ENCODE measurements around the gene KLF12. TPM values are rescaled to one million over a fixed set of nuclear protein-coding genes. Genes with fewer than 3 reads are reported as not detected.

The KLF12 gene
- total and polyA plus RNA-seq, 9 of the 15 experiments (the other 6 are each of a cell fraction or from before 2014, with no cell fraction given): under 0.01 to 0.07 (median 0.05) TPM; not detected in 3

- Histone ChIP-seq H3K27me3 (ENCODE audit: control insufficient read depth in 2 of 2, insufficient read depth in 2 of 2, low read length in 2 of 2) (no peaks in the 10 kb centered on the region), H3K79me2 (ENCODE audit: control insufficient read depth, insufficient read depth, low read length) (no peaks in the 10 kb centered on the region), H3K4me2 (ENCODE audit: insufficient read depth, low read length) (no peak overlapping the region), H3K4me3 (no peak overlapping the region), H4K20me1 (replicated peaks; ENCODE audit: control insufficient read depth, insufficient read depth, low read length) (no peaks in the 10 kb centered on the region), H3K9me1 (ENCODE audit: control insufficient read depth, insufficient read depth, low read length) (no peaks in the 10 kb centered on the region), H3K27ac (ENCODE audit: extremely low read depth, low read depth, low read length) (no peak overlapping the region), H2AFZ (ENCODE audit: low read depth, low read length) (no peak overlapping the region), H3K36me3 (ENCODE audit: control insufficient read depth, insufficient read depth, low read length) (no peaks in the 10 kb centered on the region), H3K9ac (ENCODE audit: insufficient read depth in 1 of 2, low read depth in 2 of 2, low read length in 2 of 2) (no peak overlapping the region), H3K4me1 (replicated peaks in 1 of 2; ENCODE audit: control insufficient read depth in 2 of 2, insufficient read depth in 2 of 2, low read length in 2 of 2) (no peaks in the 10 kb centered on the region), H3K9me3 (replicated peaks; ENCODE audit: control insufficient read depth, insufficient read depth, low read depth, low read length) (no peaks in the 10 kb centered on the region)
- FAIRE-seq (no peak), DNase-seq (ENCODE audit: extremely low read depth in 1 of 4, low spot score in 3 of 4) (no peak), ATAC-seq (no peak)
- ChIA-PET POLR2A (no interaction called here), CTCF (ENCODE audit: low intra/inter-chr PET ratio) (no interaction called here)
- no TSS peak for BruUV-seq (replicated peaks)
- intact Hi-C loops (cut with micrococcal nuclease) (no loop called here), in situ Hi-C loops (cut with MboI) (no loop called here)
- TF ChIP-seq CREB3L1 (IDR thresholded peaks at IDR 0.05; ENCODE audit: borderline replicate concordance, low read depth) (no peak), NCOA6 (IDR thresholded peaks at IDR 0.05) (no peak), NFIX (CRISPR knock-in tag; IDR thresholded peaks at IDR 0.05; ENCODE audit: low read depth) (no peak), FOXP1 (CRISPR knock-in tag; IDR thresholded peaks at IDR 0.05) (no peak), MTA2 (IDR thresholded peaks at IDR 0.05; ENCODE audit: low read depth) (no peak), ZNF124 (CRISPR knock-in tag; IDR thresholded peaks at IDR 0.05) (no peak), HDAC8 (tag; IDR thresholded peaks at IDR 0.05) (no peak), NKRF (IDR thresholded peaks at IDR 0.05; ENCODE audit: borderline replicate concordance) (no peak), ZSCAN32 (CRISPR knock-in tag; IDR thresholded peaks at IDR 0.05) (no peak), GTF2E2 (tag; IDR thresholded peaks at IDR 0.05) (no peak), COPS2 (conservative IDR thresholded peaks at IDR 0.05) (no peak), ZBTB49 (CRISPR knock-in tag; IDR thresholded peaks at IDR 0.05; ENCODE audit: borderline replicate concordance) (no peak)
Measured at GRCh38 chr13:74171641-74172040, 37.4 kb upstream of the KLF12 start.
